ENCODE measurements around the gene SV2A.
"Not testable (repeated sequence)": the region's sequence is repeated elsewhere in the genome, so short reads cannot be mapped to it uniquely, and the experiment has no call there.

DNA sequence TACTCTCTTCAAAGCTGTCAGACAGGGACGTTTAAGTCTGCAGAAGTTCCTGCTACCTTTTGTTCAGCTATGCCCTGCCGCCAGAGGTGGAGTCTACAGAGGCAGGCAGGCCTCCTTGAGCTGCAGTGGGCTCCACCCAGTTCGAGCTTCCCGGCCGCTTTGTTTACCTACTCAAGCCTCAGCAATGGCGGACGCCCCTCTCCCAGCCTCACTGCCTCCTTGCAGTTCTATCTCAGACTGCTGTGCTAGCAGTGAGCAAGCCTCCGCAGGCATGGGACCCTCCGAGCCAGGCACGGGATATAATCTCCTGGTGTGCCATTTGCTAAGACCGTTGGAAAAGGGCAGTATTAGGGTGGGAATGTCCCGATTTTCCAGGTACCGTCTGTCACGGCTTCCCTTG is 39.9 kb upstream of the SV2A start:
- TF ChIP-seq, protein P1, sequence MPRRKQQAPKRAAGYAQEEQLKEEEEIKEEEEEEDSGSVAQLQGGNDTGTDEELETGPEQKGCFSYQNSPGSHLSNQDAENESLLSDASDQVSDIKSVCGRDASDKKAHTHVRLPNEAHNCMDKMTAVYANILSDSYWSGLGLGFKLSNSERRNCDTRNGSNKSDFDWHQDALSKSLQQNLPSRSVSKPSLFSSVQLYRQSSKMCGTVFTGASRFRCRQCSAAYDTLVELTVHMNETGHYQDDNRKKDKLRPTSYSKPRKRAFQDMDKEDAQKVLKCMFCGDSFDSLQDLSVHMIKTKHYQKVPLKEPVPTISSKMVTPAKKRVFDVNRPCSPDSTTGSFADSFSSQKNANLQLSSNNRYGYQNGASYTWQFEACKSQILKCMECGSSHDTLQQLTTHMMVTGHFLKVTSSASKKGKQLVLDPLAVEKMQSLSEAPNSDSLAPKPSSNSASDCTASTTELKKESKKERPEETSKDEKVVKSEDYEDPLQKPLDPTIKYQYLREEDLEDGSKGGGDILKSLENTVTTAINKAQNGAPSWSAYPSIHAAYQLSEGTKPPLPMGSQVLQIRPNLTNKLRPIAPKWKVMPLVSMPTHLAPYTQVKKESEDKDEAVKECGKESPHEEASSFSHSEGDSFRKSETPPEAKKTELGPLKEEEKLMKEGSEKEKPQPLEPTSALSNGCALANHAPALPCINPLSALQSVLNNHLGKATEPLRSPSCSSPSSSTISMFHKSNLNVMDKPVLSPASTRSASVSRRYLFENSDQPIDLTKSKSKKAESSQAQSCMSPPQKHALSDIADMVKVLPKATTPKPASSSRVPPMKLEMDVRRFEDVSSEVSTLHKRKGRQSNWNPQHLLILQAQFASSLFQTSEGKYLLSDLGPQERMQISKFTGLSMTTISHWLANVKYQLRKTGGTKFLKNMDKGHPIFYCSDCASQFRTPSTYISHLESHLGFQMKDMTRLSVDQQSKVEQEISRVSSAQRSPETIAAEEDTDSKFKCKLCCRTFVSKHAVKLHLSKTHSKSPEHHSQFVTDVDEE (CRISPR knock-in tag; IDR thresholded peaks at IDR 0.05) = not testable (repeated sequence)
- TF ChIP-seq, protein P2, sequence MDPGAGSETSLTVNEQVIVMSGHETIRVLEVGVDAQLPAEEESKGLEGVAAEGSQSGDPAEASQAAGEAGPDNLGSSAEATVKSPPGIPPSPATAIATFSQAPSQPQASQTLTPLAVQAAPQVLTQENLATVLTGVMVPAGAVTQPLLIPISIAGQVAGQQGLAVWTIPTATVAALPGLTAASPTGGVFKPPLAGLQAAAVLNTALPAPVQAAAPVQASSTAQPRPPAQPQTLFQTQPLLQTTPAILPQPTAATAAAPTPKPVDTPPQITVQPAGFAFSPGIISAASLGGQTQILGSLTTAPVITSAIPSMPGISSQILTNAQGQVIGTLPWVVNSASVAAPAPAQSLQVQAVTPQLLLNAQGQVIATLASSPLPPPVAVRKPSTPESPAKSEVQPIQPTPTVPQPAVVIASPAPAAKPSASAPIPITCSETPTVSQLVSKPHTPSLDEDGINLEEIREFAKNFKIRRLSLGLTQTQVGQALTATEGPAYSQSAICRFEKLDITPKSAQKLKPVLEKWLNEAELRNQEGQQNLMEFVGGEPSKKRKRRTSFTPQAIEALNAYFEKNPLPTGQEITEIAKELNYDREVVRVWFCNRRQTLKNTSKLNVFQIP (CRISPR knock-in tag; IDR thresholded peaks at IDR 0.05; ENCODE audit: borderline replicate concordance, low read depth) = not testable (repeated sequence)
- not testable (repeated sequence) for TF ChIP-seq PPARA (CRISPR knock-in tag; IDR thresholded peaks at IDR 0.05; ENCODE audit: borderline replicate concordance); ZC3H10 (CRISPR knock-in tag; IDR thresholded peaks at IDR 0.05); OSR1 (CRISPR knock-in tag; IDR thresholded peaks at IDR 0.05); RARB (CRISPR knock-in tag; IDR thresholded peaks at IDR 0.05); ESRRG (CRISPR knock-in tag; IDR thresholded peaks at IDR 0.05); SNAI2 (CRISPR knock-in tag; IDR thresholded peaks at IDR 0.05); ZFP30 (CRISPR knock-in tag; IDR thresholded peaks at IDR 0.05); ZNF8 (CRISPR knock-in tag; IDR thresholded peaks at IDR 0.05)
